Spleen (tissue), 11 donors: Measurements from ENCODE around the gene ZFYVE19. TPM values are rescaled to one million over a fixed set of nuclear protein-coding genes. Genes with fewer than 3 reads are reported as not detected.
A peak's percentile ranks its signal among the peaks of the same experiment; 100 is the strongest.

Source experiments
- DNase-seq: peaks from one replicate; pipeline ENCODE4 v3.0.0-alpha.2; 2020
- H3K27ac ChIP-seq, 8 donors: fragments of 200-600 bp; sonication (generic) in 7 of 8; 1 replicate in 4 of 8; 2 replicates in 4 of 8; pipeline versions ENCODE4 v1.5.0 to v1.8.0; 2016 to 2021; ENCODE audit warnings: inconsistent platforms in 4 of 8, mild to moderate bottlenecking in 4 of 8, moderate library complexity in 1 of 8
- H3K27me3 ChIP-seq, 7 donors: fragments of 200-600 bp; sonication (generic) in 6 of 7; replicated peaks in 1 of 7; 1 replicate in 4 of 7; 2 replicates in 3 of 7; pipeline versions ENCODE4 v1.5.0 to v1.8.0; 2016 to 2021; ENCODE audit warnings: inconsistent platforms in 3 of 7, mild to moderate bottlenecking in 1 of 7
- H3K36me3 ChIP-seq, 6 donors: fragments of 200-600 bp; sonication (generic) in 5 of 6; 1 replicate in 4 of 6; 2 replicates in 2 of 6; pipeline versions ENCODE4 v1.5.0 to v1.8.0; 2016 to 2021; ENCODE audit warnings: inconsistent platforms in 2 of 6
- H3K4me1 ChIP-seq, 6 donors: fragments of 200-600 bp; sonication (generic) in 5 of 6; 1 replicate in 3 of 6; 2 replicates in 3 of 6; pipeline versions ENCODE4 v1.5.0 to v1.8.0; 2016 to 2021; ENCODE audit warnings: inconsistent platforms in 3 of 6
- H3K4me3 ChIP-seq, 8 donors: fragments of 200-600 bp; sonication (generic) in 7 of 8; 1 replicate in 4 of 8; 2 replicates in 4 of 8; pipeline versions ENCODE4 v1.5.0 to v1.8.0; 2016 to 2021; ENCODE audit warnings: inconsistent platforms in 4 of 8, mild to moderate bottlenecking in 4 of 8, moderate library complexity in 2 of 8
- H3K9me3 ChIP-seq, 8 donors: fragments of 200-600 bp; sonication (generic) in 7 of 8; 1 replicate in 4 of 8; 2 replicates in 4 of 8; pipeline versions ENCODE4 v1.5.0 to v1.8.0; 2016 to 2021; ENCODE audit warnings: inconsistent platforms in 4 of 8
- CTCF ChIP-seq, 11 experiments: fragments of 200-600 bp in 7 of 11; fragments of 450-650 bp in 4 of 11; sonication (generic) in 4 of 11; IDR thresholded peaks in 8 of 11; conservative IDR thresholded peaks in 3 of 11; 1 replicate in 7 of 11; 2 replicates in 4 of 11; pipeline versions ENCODE4 v1.4.0 to v1.8.0; 2016 to 2021; ENCODE audit warnings: antibody characterized with exemption in 11 of 11, inconsistent platforms in 4 of 11, mild to moderate bottlenecking in 1 of 11
- POLR2A ChIP-seq, 3 donors: fragments of 450-650 bp; IDR thresholded peaks; one replicate each; pipeline ENCODE4 v1.5.1; 2017; ENCODE audit warnings: antibody characterized with exemption in 3 of 3, mild to moderate bottlenecking in 1 of 3
- POLR2AphosphoS5 ChIP-seq, 3 donors: sonication (generic); formaldehyde crosslinking; IDR thresholded peaks; one replicate each; pipeline ENCODE4 v1.5.1; 2017; ENCODE audit warnings: antibody characterized with exemption in 3 of 3
- WGBS, 5 donors: extraction: QIAGEN DNeasy Blood & Tissue Kit in 3 of 5; methylation state at CpG; one replicate each; pipeline versions ENCODE4 v1.1.5 to v1.1.7; 2013 to 2018; 5-methylcytosine and 5-hydroxymethylcytosine counted together
- intact Hi-C: fragments of 100-400 bp; cut with DNase I; formaldehyde crosslinking; loops from one replicate; pipeline ENCODE4 v1.15.0; 2023; ENCODE audit warnings: low total_unique reads
- polyA plus RNA-seq, 3 donors: library from polyadenylated mRNA; stranded (reverse); fragments of 200-250 nt; gene quantifications; one replicate each; pipeline ENCODE4 v1.2.1, GENCODE V29; 2013
- total RNA-seq, 7 donors: library from RNA; depleted of rRNA in 3 of 7; stranded (reverse); fragments of >200 nt in 3 of 7; fragmentation: NEBNext Ultra II Directional in 4 of 7; extraction: Animal tissue kit (Norgen Biotek cat#: 25700) in 4 of 7; gene quantifications; one replicate each; pipeline versions ENCODE4 v1.1.0 to v1.2.1, GENCODE V29; 2016 to 2021
- donor health status: healthy with polysubstance abuse.
- donor health status: DM: no; HTN: no; CAD: no; lungs with moderate emphysema.
- donor health status: DM: no; HTN: no; CAD: no.
- donor health status: Bipolar disorder and iron deficiency.
- donor health status: healthy.
- donor health status: DM: no; HTN: no; CAD: no.
- donor health status: DM: yes; HTN: yes; CAD: no.

ZFYVE19 gene
- total and polyA plus RNA-seq, 10 donors, result 16.1 to 31.7 (median 22.3) TPM

GRCh38 chr15:40766906-40767837 is 39.7 kb upstream of the ZFYVE19 start:
- Histone ChIP-seq H3K9me3 (no peaks in the 10 kb centered on the region), H3K27me3 (no peaks in the 10 kb centered on the region), H3K27ac (no peak overlapping the region), H3K4me3 (no peak overlapping the region), H3K4me1 (peaks cover 16 to 85% (median 66%) of the 10 kb centered on the region in 6 donors), H3K36me3 (peaks cover 0 to 53% (median 13%) of the 10 kb centered on the region in 6 donors)
- intact Hi-C loops, result no loop called here
- TF ChIP-seq CTCF (IDR thresholded peaks at IDR 0.05 in 8 of 11, conservative IDR thresholded peaks at IDR 0.05 in 3 of 11) (no peak), POLR2A (IDR thresholded peaks at IDR 0.05) (no peak), POLR2AphosphoS5 (IDR thresholded peaks at IDR 0.05) (peak in 1 of 3 donors; percentile 46)
- whole genome bisulfite sequencing, 5 donors, result 93 to 95% (median 94%) methylated on average over 21 to 32 of the region's 32 CpGs
- no peak for DNase-seq

- peak overlapping the region in 5 of 8 donors; percentile 61 to 79 (median 70) for H3K27ac ChIP-seq
- intact Hi-C loops, result no loop called here
- TF ChIP-seq POLR2AphosphoS5 (IDR thresholded peaks at IDR 0.05), result no peak
- TF ChIP-seq CTCF (IDR thresholded peaks at IDR 0.05 in 8 of 11, conservative IDR thresholded peaks at IDR 0.05 in 3 of 11), result no peak
- TF ChIP-seq POLR2A (IDR thresholded peaks at IDR 0.05), result no peak
These were observed 38.9 kb upstream of the ZFYVE19 start for GRCh38 chr15:40767838-40768500.

GRCh38 chr15:40768521-40769273 is 38.2 kb upstream of the ZFYVE19 start:
- H3K36me3 ChIP-seq, result peaks cover 0 to 68% (median 27%) of the 10 kb centered on the region in 6 donors
- intact Hi-C loops, result no loop called here
- H3K4me3 ChIP-seq, result peak overlapping the region in 3 of 8 donors; percentile 6 to 46 (median 16)
- H3K27ac ChIP-seq, result peak overlapping the region; percentile 17 to 79 (median 62)
- peaks cover 16 to 75% (median 54%) of the 10 kb centered on the region in 6 donors for H3K4me1 ChIP-seq
- H3K27me3 ChIP-seq, result no peaks in the 10 kb centered on the region
- TF ChIP-seq POLR2AphosphoS5 (IDR thresholded peaks at IDR 0.05) (no peak), CTCF (IDR thresholded peaks at IDR 0.05 in 8 of 11, conservative IDR thresholded peaks at IDR 0.05 in 3 of 11) (no peak), POLR2A (IDR thresholded peaks at IDR 0.05) (no peak)
- DNase-seq, result peak; percentile 80
- 53 to 61% (median 56%) methylated on average over 19 to 21 of the region's 21 CpGs for WGBS, 5 donors
- no peaks in the 10 kb centered on the region for H3K9me3 ChIP-seq

More at GRCh38 chr15:40767838-40768500, 38.9 kb upstream of the ZFYVE19 start:
- 80 to 93% (median 88%) methylated on average over 27 to 29 of the region's 29 CpGs for WGBS, 5 donors
- peaks cover 16 to 82% (median 61%) of the 10 kb centered on the region in 6 donors for H3K4me1 ChIP-seq
- peaks cover 0 to 61% (median 20%) of the 10 kb centered on the region in 6 donors for H3K36me3 ChIP-seq
- H3K4me3 ChIP-seq, result no peak overlapping the region
- no peaks in the 10 kb centered on the region for H3K27me3 ChIP-seq
- H3K9me3 ChIP-seq, result no peaks in the 10 kb centered on the region
- DNase-seq, result no peak
